22Rv1 (cell line): Measurements from ENCODE around the gene GDI2.

Source experiments
- CTCF ChIP-seq: fragments of 450-650 bp; IDR thresholded peaks from 2 replicates; pipeline ENCODE4 v1.5.1; 2017; ENCODE audit warnings: mild to moderate bottlenecking
- ZFX ChIP-seq: fragments of 450-650 bp; IDR thresholded peaks from 2 replicates; pipeline ENCODE4 v1.6.1; 2017; ENCODE audit warnings: antibody characterized with exemption, borderline replicate concordance

GRCh38 chr10:5806745-5807144 is 6.5 kb downstream of the GDI2 start:
- TF ChIP-seq CTCF, result no peak
- TF ChIP-seq ZFX, result no peak
